Epithelial cell of prostate (primary cell): ENCODE data around the gene SPEG.
"Not testable (repeated sequence)": the region's sequence is repeated elsewhere in the genome, so short reads cannot be mapped to it uniquely, and the experiment has no call there.

ENCODE experiments used
- DNase-seq: peaks from one replicate; pipeline ENCODE4 v3.0.0-alpha.2; 2011; ENCODE audit warnings: low read depth, low spot score
- H3K27ac ChIP-seq: fragments of 450-650 bp; 2 replicates; pipeline ENCODE4 v1.5.1; 2017; ENCODE audit warnings: mild to moderate bottlenecking

SPEG gene

DNA sequence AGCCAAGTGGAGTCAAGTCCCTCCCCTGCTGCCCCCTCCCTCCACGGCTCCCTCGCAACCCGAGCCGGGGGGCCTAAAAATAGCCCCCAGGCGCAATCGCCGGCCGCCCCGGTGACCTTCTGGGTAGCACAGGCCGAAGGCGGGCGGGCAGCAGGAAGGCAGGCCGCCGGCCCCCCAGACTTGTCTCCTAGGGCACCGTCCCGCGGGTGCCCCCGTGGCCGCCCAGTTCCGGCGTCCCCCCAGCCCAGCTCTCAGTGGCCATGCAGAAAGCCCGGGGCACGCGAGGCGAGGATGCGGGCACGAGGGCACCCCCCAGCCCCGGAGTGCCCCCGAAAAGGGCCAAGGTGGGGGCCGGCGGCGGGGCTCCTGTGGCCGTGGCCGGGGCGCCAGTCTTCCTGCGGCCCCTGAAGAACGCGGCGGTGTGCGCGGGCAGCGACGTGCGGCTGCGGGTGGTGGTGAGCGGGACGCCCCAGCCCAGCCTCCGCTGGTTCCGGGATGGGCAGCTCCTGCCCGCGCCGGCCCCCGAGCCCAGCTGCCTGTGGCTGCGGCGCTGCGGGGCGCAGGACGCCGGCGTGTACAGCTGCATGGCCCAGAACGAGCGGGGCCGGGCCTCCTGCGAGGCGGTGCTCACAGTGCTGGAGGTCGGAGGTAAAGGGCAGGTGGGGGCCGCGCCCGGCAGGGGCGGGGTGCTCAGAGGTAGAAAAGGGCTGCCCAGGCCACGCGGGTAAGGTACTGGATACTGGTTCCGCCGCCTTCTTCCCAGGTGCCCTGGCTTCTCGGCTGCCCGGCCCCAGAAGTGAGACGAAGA is at the start of gene SPEG:
Gene SPEG (plus strand): TSS at position 126 of the 808 bp plus-strand sequence. CDS start 135 bp downstream, at position 261.
- H3K27ac ChIP-seq: no peak within 1 kb of the TSS
- DNase-seq: no peak

- no peak overlapping the region for H3K27ac ChIP-seq
- no peak for DNase-seq
Measured at GRCh38 chr2:219384859-219385258, 49.8 kb upstream of the SPEG start.

DNA sequence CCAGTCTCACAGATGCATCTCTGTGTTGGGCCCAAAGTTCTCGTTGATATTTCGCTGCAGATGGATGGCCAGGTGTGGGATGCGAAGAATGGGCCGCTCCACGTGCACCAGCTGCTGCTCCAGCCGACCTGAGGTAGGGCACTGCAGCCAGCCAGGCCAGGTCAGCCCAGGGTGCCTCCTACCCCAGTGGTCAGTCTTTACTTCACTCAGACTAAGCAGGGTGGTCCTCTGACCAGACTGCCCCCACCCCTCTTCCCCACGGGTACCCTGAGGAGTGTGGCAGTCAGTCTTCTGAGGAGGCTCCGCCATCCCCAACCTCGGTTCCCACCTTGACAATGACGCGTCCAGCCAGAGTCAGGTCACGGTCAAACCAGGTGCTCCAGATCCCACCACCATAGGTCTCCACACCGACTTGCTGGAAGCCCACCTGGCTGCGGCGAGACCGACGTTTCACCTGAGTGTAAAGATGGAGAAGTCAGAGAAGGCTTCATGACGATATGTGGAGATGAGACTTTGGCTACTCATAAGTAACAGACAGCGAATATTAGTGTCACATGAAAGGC is 48.6 kb upstream of the SPEG start:
- no peak overlapping the region for H3K27ac ChIP-seq
- DNase-seq: no peak

DNA sequence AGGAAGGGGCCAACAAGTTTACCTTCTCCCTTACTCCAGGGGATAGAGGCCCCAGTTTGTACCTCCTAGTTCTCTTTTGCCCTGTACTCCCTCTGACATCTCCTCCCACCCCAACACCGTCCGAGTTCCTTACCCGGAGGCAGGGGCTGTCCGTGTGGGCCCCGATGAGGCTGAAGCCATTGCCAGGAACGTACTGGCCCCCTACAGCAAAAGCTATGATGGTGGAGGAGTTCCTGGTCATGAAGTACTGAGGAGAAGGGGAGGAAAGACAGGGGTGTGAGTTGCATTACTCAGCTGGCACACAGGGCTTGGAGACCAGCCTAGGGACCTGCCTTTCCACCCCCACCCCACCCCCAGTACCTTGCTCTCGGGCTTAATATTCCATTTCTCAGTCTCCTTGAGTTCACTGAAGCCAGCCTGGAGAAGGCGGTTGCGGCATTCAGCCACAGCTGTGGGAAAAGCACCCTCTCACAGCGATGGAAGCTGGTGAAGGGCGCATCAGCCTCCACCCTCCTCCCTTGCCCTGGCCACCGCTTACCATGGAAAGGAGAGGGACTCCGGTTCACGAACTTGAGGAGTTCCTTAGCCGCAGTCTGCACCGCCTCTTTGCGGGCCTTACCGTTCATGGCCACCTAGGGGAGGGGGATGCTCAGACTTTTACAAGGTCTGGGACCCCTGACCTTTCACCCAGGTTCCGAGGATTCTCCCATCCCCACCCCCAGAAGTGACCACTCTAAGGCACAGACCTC is 47.9 kb upstream of the SPEG start:
- peak overlapping the region; percentile 66 for H3K27ac ChIP-seq
- no peak for DNase-seq

GRCh38 chr2:219387306-219388120 is 47.1 kb upstream of the SPEG start, which contains the start of gene DNPEP:
Gene DNPEP, minus strand, starts transcription at chr2:219387912. Its CDS starts 118 bp downstream, at chr2:219387794.
- no peak for DNase-seq
- H3K27ac ChIP-seq: peak within 1 kb of the TSS; percentile 66

- DNase-seq: peak; percentile 72
- peak overlapping the region; percentile 66 for H3K27ac ChIP-seq
Measured at GRCh38 chr2:219388121-219388906, 46.3 kb upstream of the SPEG start.

DNA sequence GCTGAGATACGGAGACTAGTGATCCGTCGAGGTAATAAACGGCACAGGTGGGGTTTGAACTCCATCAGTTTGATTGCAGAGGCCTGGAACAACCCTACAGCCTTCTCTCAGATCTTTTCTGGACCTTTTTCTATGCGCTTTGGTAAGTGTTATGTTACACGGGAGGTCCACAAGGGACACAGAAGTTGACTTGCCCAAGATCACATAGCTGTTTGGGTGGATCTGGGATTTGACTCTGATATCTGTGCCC is 45.8 kb upstream of the SPEG start:
- H3K27ac ChIP-seq: peak overlapping the region; percentile 66
- DNase-seq: no peak

GRCh38 chr2:219392754-219393153 is 41.9 kb upstream of the SPEG start:
- no peak overlapping the region for H3K27ac ChIP-seq
- DNase-seq: no peak

DNA sequence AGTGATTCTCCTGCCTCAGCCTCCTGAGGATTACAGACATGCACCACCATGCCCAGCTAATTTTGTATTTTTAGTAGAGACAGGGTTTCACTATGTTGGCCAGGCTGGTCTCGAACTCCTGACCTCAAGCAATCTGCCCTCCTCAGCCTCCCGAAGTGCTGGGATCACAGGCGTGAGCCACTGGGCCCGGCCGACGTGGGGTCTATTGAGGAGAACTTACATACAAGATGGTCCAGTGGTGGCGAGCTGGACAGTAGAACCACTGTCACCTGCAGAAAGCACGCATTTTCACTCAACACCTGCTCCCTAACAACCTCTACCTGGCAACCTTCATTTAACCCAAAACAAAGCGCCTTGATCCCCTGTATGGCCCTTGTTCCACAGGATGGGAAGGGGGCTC is 39.6 kb upstream of the SPEG start:
- DNase-seq, H3K27ac ChIP-seq: not testable (repeated sequence)

GRCh38 chr2:219395609-219396008 is 39.0 kb upstream of the SPEG start:
- no peak overlapping the region for H3K27ac ChIP-seq
- no peak for DNase-seq

DNA sequence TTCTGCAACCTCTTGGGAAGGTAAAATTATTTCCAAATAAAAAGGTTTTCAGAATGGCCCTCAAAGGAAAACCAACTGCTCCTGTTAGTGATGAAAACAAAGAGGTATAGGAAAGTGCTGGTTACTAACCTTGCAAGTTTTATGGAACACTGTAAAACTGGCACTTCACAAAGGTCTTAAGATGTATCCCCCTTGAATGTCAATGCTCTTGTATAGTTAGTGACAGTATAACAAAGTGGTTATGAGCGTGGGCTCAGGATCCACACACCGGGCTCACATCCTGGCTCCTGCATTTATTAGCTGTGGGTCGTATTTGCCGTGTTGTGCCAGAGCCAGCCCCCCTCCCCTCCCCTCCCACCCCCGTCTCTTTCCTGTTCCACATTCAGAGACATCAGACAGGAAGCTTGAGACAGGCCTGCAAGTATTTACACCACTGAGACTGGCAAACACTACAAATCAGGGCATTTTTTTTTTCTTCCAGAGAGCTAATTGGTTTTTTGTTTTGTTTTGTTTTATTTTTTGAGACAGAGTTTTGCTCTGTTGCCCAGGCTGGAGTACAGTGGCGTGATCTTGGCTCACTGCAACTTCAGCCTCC is 37.7 kb upstream of the SPEG start:
- DNase-seq: no peak
- H3K27ac ChIP-seq: no peak overlapping the region

DNA sequence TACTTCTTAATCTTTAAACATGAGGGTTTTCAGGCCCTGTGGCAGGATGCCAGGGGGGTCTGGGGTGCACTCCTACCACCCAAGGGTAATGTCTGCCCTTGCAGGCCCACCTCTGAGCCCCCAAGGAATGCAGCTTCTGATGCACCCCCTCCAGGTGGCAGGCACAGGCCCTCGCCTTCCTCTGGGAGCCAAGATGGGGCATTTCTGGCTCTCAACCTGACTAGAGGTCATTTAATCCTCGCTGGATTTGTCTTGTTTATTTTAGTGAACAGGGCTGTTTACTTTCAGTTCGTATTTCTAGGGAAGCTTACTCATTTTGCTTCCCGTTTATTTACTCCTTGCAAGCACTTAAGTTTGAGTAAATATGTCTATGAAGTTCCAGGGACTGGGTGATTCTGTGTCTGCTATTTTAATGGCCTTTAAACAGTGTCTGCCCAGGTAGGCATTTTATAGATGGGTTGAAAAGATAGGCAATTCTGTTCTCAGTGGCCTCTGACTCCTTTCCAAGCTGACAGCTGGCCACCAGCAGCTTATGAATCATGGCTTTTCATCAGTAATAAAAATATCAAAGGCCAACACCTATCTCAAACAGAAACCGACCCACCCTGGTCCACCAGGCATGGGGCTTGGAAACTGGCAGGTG is 35.8 kb upstream of the SPEG start:
- no peak overlapping the region for H3K27ac ChIP-seq
- DNase-seq: no peak

DNA sequence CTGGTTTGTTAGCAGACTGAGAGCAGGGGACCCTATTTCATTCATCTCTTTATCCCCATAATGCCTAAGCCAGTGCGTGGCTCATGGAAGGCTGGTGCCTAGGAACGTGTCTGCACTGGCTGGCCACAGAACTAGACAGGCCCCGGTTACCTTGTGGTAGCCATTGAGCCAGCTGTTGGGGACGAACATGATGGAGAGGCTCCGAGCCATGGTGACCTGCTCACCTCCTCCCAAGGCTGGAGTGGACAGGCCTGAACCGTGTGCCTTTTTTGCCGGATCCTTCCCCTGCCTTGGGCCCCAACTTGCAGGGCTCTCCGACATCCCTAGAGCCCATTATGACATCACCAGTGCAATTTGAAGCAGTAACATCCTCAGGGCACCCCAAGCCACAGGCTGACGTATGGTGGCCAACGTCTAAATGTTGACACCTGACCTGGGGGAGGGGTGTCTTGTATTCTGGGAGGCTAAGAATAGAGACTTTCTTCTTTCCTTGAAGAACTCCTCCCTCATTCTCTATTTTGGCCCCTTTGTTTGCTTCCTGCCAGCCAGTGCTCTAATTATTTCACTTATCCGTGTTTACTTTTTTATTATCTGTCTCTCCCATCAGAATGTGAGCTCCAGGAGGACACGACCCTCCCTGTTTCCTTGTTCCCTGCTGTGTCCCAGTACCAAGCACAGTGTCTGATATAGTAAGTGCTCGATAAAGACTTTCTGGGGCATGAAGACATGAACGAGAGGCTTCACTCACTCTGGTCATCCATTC is 34.7 kb upstream of the SPEG start:
- H3K27ac ChIP-seq: no peak overlapping the region
- no peak for DNase-seq

DNA sequence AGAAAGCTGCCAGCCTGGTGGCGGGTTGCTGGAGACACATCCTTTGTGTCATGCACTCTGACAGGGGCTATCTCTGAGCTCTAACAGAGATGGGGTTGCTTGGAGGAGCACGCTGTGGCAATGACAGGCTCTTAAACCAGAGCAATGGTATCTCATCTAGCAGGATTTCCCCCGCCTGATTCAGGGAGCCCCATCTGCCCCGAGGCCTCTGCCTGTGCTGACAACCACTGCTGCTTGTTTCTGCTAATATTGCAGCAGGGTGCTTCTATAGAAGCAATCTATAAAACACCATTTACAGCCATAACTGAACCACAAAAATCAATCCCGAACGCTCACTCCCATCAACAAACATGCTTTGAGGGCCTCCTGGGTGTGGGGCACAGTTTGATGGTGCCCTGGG is 34.1 kb upstream of the SPEG start:
- no peak overlapping the region for H3K27ac ChIP-seq
- DNase-seq: no peak

DNA sequence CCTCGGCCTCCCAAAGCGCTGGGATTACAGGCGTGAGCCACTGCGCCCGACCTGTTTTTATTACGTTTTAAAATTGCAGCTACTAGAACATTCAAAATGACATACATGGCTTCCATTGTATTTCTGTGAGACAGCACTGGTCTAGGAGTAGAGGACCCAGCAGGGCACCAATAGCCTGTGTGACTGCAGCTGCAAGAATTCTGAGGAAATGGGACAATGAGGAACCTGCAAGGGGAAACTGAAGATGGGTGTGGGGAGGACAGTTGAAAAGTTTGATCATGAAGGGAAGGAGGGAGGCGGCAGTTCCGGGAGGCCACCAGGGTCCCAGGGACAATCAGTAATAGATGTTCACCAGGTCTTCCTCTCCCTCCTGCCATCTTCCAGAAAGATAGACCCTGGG is 33.0 kb upstream of the SPEG start:
- H3K27ac ChIP-seq: no peak overlapping the region
- DNase-seq: no peak

GRCh38 chr2:219402665-219403515 is 31.8 kb upstream of the SPEG start:
- DNase-seq: no peak
- no peak overlapping the region for H3K27ac ChIP-seq

DNA sequence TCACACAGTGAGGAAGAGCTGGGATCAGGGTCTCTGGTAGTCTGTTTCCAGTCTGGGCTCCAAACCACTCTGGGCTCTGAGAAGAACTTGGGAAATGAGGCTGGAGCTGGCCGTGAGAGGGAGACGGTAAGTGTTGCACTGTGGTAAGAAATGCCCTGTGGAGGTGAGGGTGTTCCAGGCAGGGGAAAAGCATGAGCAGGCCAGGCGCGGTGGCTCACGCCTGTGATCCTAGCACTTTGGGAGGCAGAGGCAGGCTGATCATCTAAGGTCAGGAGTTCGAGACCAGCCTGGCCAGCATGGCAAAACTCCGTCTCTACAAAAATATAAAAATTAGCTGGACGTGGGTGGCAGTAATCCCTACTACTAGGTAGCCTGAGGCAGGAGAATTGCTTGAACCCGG is 30.8 kb upstream of the SPEG start:
- H3K27ac ChIP-seq: no peak overlapping the region
- no peak for DNase-seq
